Endothelial cell (in vitro differentiated cells): ENCODE data around the gene CALML4. TPM values are rescaled to one million over a fixed set of nuclear protein-coding genes. Genes with fewer than 3 reads are reported as not detected.

Source experiments
- DNase-seq: peaks from one replicate; pipeline ENCODE4 v3.0.0; 2021; ENCODE audit warnings: low spot score
- H3K27ac Mint-ChIP-seq: one replicate; pipeline ENCODE4 v1.8.0; 2021; ENCODE audit warnings: mixed read lengths, inconsistent platforms; ENCODE audit not compliant: unreplicated experiment
- H3K27me3 Mint-ChIP-seq: one replicate; pipeline ENCODE4 v1.8.0; 2021; ENCODE audit warnings: mild to moderate bottlenecking, moderate library complexity, mixed read lengths, inconsistent platforms; ENCODE audit not compliant: unreplicated experiment
- H3K36me3 Mint-ChIP-seq: one replicate; pipeline ENCODE4 v1.8.0; 2021; ENCODE audit warnings: mild to moderate bottlenecking, low read depth, mixed read lengths, inconsistent platforms; ENCODE audit not compliant: unreplicated experiment
- H3K4me1 Mint-ChIP-seq: one replicate; pipeline ENCODE4 v1.8.0; 2021; ENCODE audit warnings: mild to moderate bottlenecking, mixed read lengths, inconsistent platforms; ENCODE audit not compliant: unreplicated experiment
- H3K4me3 Mint-ChIP-seq: one replicate; pipeline ENCODE4 v1.8.0; 2021; ENCODE audit warnings: mild to moderate bottlenecking, mixed read lengths, inconsistent platforms; ENCODE audit not compliant: unreplicated experiment
- H3K9me3 Mint-ChIP-seq: one replicate; pipeline ENCODE4 v1.8.0; 2021; ENCODE audit warnings: mixed read lengths, inconsistent platforms; ENCODE audit not compliant: unreplicated experiment
- CTCF ChIP-seq: fragments of 200-600 bp; sonication (generic); IDR thresholded peaks from one replicate; pipeline ENCODE4 v1.5.0; 2021; ENCODE audit warnings: antibody characterized with exemption; ENCODE audit not compliant: unreplicated experiment
- total RNA-seq: library from RNA; stranded (reverse); fragmentation: NEBNext Ultra II Directional; extraction: Animal tissue kit (Norgen Biotek cat#: 25700); gene quantifications from one replicate; pipeline ENCODE4 v1.2.1, GENCODE V29; 2021; ENCODE audit not compliant: unreplicated experiment

Gene CALML4
- total RNA-seq, 1 donor from 2014 or later, result 11.0 TPM

GRCh38 chr15:68232937-68233336, 27.8 kb upstream of the CALML4 start:
- H3K9me3 Mint-ChIP-seq, result no peaks in the 10 kb centered on the region
- peak overlapping the region; percentile 67 for H3K27ac Mint-ChIP-seq
- H3K27me3 Mint-ChIP-seq, result peaks cover 17% of the 10 kb centered on the region
- H3K4me1 Mint-ChIP-seq, result peaks cover 28% of the 10 kb centered on the region
- no peak overlapping the region for H3K4me3 Mint-ChIP-seq
- no peak for TF ChIP-seq CTCF
- DNase-seq, result no peak
- no peaks in the 10 kb centered on the region for H3K36me3 Mint-ChIP-seq

GRCh38 chr15:68232449-68232848, 27.3 kb upstream of the CALML4 start:
- Mint-ChIP-seq H3K4me1 (peaks cover 28% of the 10 kb centered on the region), H3K4me3 (no peak overlapping the region)

GRCh38 chr15:68231102-68231818, 26.1 kb upstream of the CALML4 start:
- H3K9me3 Mint-ChIP-seq, result no peaks in the 10 kb centered on the region
- no peak overlapping the region for H3K27ac Mint-ChIP-seq
- TF ChIP-seq CTCF, result no peak
- no peak for DNase-seq
- H3K27me3 Mint-ChIP-seq, result peaks cover 18% of the 10 kb centered on the region
- H3K36me3 Mint-ChIP-seq, result no peaks in the 10 kb centered on the region
- H3K4me3 Mint-ChIP-seq, result peak overlapping the region; percentile 82
- peaks cover 28% of the 10 kb centered on the region for H3K4me1 Mint-ChIP-seq

More at GRCh38 chr15:68232449-68232848, 27.3 kb upstream of the CALML4 start:
- no peak for TF ChIP-seq CTCF
- Mint-ChIP-seq H3K27ac (no peak overlapping the region), H3K27me3 (peaks cover 18% of the 10 kb centered on the region), H3K36me3 (no peaks in the 10 kb centered on the region), H3K9me3 (no peaks in the 10 kb centered on the region)
- DNase-seq, result no peak

- Mint-ChIP-seq H3K27ac (peak overlapping the region; percentile 85), H3K9me3 (no peaks in the 10 kb centered on the region), H3K4me3 (peak overlapping the region; percentile 95), H3K36me3 (no peaks in the 10 kb centered on the region), H3K27me3 (peaks cover 18% of the 10 kb centered on the region), H3K4me1 (peaks cover 28% of the 10 kb centered on the region)
- TF ChIP-seq CTCF, result no peak
- DNase-seq, result no peak
Measured at GRCh38 chr15:68230157-68231100, 25.3 kb upstream of the CALML4 start.
